ENCODE results near the gene GPSM1.

GPSM1 gene

GRCh38 chr9:136353757-136354488 is 26.6 kb downstream of the GPSM1 start:
- H3K9me3 ChIP-seq (ENCODE audit: control insufficient read depth, insufficient read depth, low read length): no peaks in the 10 kb centered on the region
- no peaks in the 10 kb centered on the region for H3K4me1 ChIP-seq (ENCODE audit: insufficient read depth, low read length)
- no peaks in the 10 kb centered on the region; the same call in 1 of the 2 replicates for H3K36me3 ChIP-seq (ENCODE audit: insufficient read depth, low read length)
- no peak overlapping the region for H3K9ac ChIP-seq (ENCODE audit: low read depth, low read length)

GRCh38 chr9:136354592-136355085 is 27.3 kb downstream of the GPSM1 start:
- no peaks in the 10 kb centered on the region for H3K4me1 ChIP-seq (ENCODE audit: insufficient read depth, low read length)
- no peak overlapping the region for H3K9ac ChIP-seq (ENCODE audit: low read depth, low read length)
- no peaks in the 10 kb centered on the region for H3K9me3 ChIP-seq (ENCODE audit: control insufficient read depth, insufficient read depth, low read length)
- no peaks in the 10 kb centered on the region; the same call in 1 of the 2 replicates for H3K36me3 ChIP-seq (ENCODE audit: insufficient read depth, low read length)

GRCh38 chr9:136355616-136356557 is 28.5 kb downstream of the GPSM1 start:
- H3K9ac ChIP-seq (ENCODE audit: low read depth, low read length): no peak overlapping the region
- no peaks in the 10 kb centered on the region for H3K4me1 ChIP-seq (ENCODE audit: insufficient read depth, low read length)
- H3K36me3 ChIP-seq (ENCODE audit: insufficient read depth, low read length): no peaks in the 10 kb centered on the region; the same call in 1 of the 2 replicates
- H3K9me3 ChIP-seq (ENCODE audit: control insufficient read depth, insufficient read depth, low read length): no peaks in the 10 kb centered on the region

GRCh38 chr9:136357202-136357725 is 29.9 kb downstream of the GPSM1 start:
- no peaks in the 10 kb centered on the region for H3K4me1 ChIP-seq (ENCODE audit: insufficient read depth, low read length)

GRCh38 chr9:136358016-136358415 is 30.7 kb downstream of the GPSM1 start:
- H3K9me3 ChIP-seq (ENCODE audit: control insufficient read depth, insufficient read depth, low read length): no peaks in the 10 kb centered on the region
- H3K36me3 ChIP-seq (ENCODE audit: insufficient read depth, low read length): no peaks in the 10 kb centered on the region; the same call in 1 of the 2 replicates
- peaks cover 4% of the 10 kb centered on the region; the same call in 1 of the 2 replicates for H3K4me1 ChIP-seq (ENCODE audit: insufficient read depth, low read length)
- no peak overlapping the region for H3K9ac ChIP-seq (ENCODE audit: low read depth, low read length)

More at GRCh38 chr9:136357202-136357725, 29.9 kb downstream of the GPSM1 start:
- Histone ChIP-seq H3K9ac (ENCODE audit: low read depth, low read length) (no peak overlapping the region), H3K36me3 (ENCODE audit: insufficient read depth, low read length) (no peaks in the 10 kb centered on the region; the same call in 1 of the 2 replicates), H3K9me3 (ENCODE audit: control insufficient read depth, insufficient read depth, low read length) (no peaks in the 10 kb centered on the region)

GRCh38 chr9:136358888-136359287 is 31.5 kb downstream of the GPSM1 start:
- H3K9ac ChIP-seq (ENCODE audit: low read depth, low read length): no peak overlapping the region
- H3K4me1 ChIP-seq (ENCODE audit: insufficient read depth, low read length): peaks cover 4% of the 10 kb centered on the region; the same call in 1 of the 2 replicates
- no peaks in the 10 kb centered on the region; the same call in 1 of the 2 replicates for H3K36me3 ChIP-seq (ENCODE audit: insufficient read depth, low read length)
- H3K9me3 ChIP-seq (ENCODE audit: control insufficient read depth, insufficient read depth, low read length): no peaks in the 10 kb centered on the region

- H3K4me1 ChIP-seq (ENCODE audit: insufficient read depth, low read length): peaks cover 4% of the 10 kb centered on the region; the same call in 1 of the 2 replicates
- H3K36me3 ChIP-seq (ENCODE audit: insufficient read depth, low read length): no peaks in the 10 kb centered on the region; the same call in 1 of the 2 replicates
- H3K9ac ChIP-seq (ENCODE audit: low read depth, low read length): no peak overlapping the region
Observed at GRCh38 chr9:136359774-136360718, 32.7 kb downstream of the GPSM1 start.

GRCh38 chr9:136361047-136361753 is 33.9 kb downstream of the GPSM1 start:
- H3K4me1 ChIP-seq (ENCODE audit: insufficient read depth, low read length): peaks cover 4% of the 10 kb centered on the region; the same call in 1 of the 2 replicates
- no peaks in the 10 kb centered on the region; the same call in 1 of the 2 replicates for H3K36me3 ChIP-seq (ENCODE audit: insufficient read depth, low read length)
- no peak overlapping the region for H3K9ac ChIP-seq (ENCODE audit: low read depth, low read length)
- no peaks in the 10 kb centered on the region for H3K9me3 ChIP-seq (ENCODE audit: control insufficient read depth, insufficient read depth, low read length)

More at GRCh38 chr9:136359774-136360718, 32.7 kb downstream of the GPSM1 start:
- H3K9me3 ChIP-seq (ENCODE audit: control insufficient read depth, insufficient read depth, low read length): no peaks in the 10 kb centered on the region

GRCh38 chr9:136361754-136362449 is 34.6 kb downstream of the GPSM1 start:
- H3K9me3 ChIP-seq (ENCODE audit: control insufficient read depth, insufficient read depth, low read length): no peaks in the 10 kb centered on the region
- H3K9ac ChIP-seq (ENCODE audit: low read depth, low read length): no peak overlapping the region
- H3K36me3 ChIP-seq (ENCODE audit: insufficient read depth, low read length): no peaks in the 10 kb centered on the region
- peaks cover 4% of the 10 kb centered on the region; the same call in 1 of the 2 replicates for H3K4me1 ChIP-seq (ENCODE audit: insufficient read depth, low read length)

GRCh38 chr9:136362450-136362784 is 35.1 kb downstream of the GPSM1 start:
- Histone ChIP-seq H3K36me3 (ENCODE audit: insufficient read depth, low read length) (no peaks in the 10 kb centered on the region), H3K9ac (ENCODE audit: low read depth, low read length) (no peak overlapping the region)

GRCh38 chr9:136363106-136363948 is 36.0 kb downstream of the GPSM1 start, which contains the start of gene DNLZ:
DNLZ (minus strand) TSS chr9:136363744; CDS start chr9:136363714, 30 bp downstream.
- H3K36me3 ChIP-seq (ENCODE audit: insufficient read depth, low read length): no peaks in the 10 kb centered on the region
- peaks cover 4% of the 10 kb centered on the region; the same call in 1 of the 2 replicates for H3K4me1 ChIP-seq (ENCODE audit: insufficient read depth, low read length)

More at GRCh38 chr9:136362450-136362784, 35.1 kb downstream of the GPSM1 start:
- Histone ChIP-seq H3K4me1 (ENCODE audit: insufficient read depth, low read length) (peaks cover 4% of the 10 kb centered on the region; the same call in 1 of the 2 replicates), H3K9me3 (ENCODE audit: control insufficient read depth, insufficient read depth, low read length) (no peaks in the 10 kb centered on the region)

More at GRCh38 chr9:136363106-136363948, 36.0 kb downstream of the GPSM1 start, which contains the start of gene DNLZ:
- Histone ChIP-seq H3K9ac (ENCODE audit: low read depth, low read length) (peak within 1 kb of the TSS; percentile 85), H3K9me3 (ENCODE audit: control insufficient read depth, insufficient read depth, low read length) (no peaks in the 10 kb centered on the region)
